Right lobe of liver (tissue), 6 donors: Measurements from ENCODE around the gene CT47A1. TPM values are rescaled to one million over a fixed set of nuclear protein-coding genes. Genes with fewer than 3 reads are reported as not detected.

Experiments used
- ATAC-seq, 4 donors: fragments of 200-7000 bp; cut with Tn5 transposase; one replicate each; pipeline ENCODE4 v1.9.1; 2020; ENCODE audit warnings: mild to moderate bottlenecking in 4 of 4, moderate library complexity in 4 of 4
- DNase-seq, 3 donors: peaks; one replicate each; pipeline ENCODE4 v3.0.0-alpha.2; 2020
- H3K27ac ChIP-seq, 3 donors: fragments of 200-600 bp; one replicate each; pipeline ENCODE4 v1.8.0; 2022
- H3K27me3 ChIP-seq, 2 donors: fragments of 200-600 bp; one replicate each; pipeline ENCODE4 v1.8.0; 2022
- H3K36me3 ChIP-seq, 4 donors: fragments of 200-600 bp; sonication (generic) in 1 of 4; one replicate each; pipeline versions ENCODE4 v1.5.1 to v1.8.0; 2017 to 2022; ENCODE audit warnings: control low read depth in 1 of 4
- H3K4me1 ChIP-seq, 4 donors: fragments of 200-600 bp; sonication (generic) in 1 of 4; one replicate each; pipeline versions ENCODE4 v1.5.1 to v1.8.0; 2017 to 2022; ENCODE audit warnings: control low read depth in 1 of 4
- H3K4me3 ChIP-seq, 3 donors: fragments of 200-600 bp; one replicate each; pipeline ENCODE4 v1.8.0; 2022
- H3K9me3 ChIP-seq, 4 donors: fragments of 200-600 bp; sonication (generic) in 1 of 4; one replicate each; pipeline versions ENCODE4 v1.5.1 to v1.8.0; 2017 to 2022; ENCODE audit warnings: control low read depth in 1 of 4
- POLR2A ChIP-seq: fragments of 450-650 bp; IDR thresholded peaks from one replicate; pipeline ENCODE4 v1.6.1; 2017; ENCODE audit warnings: antibody characterized with exemption, mild to moderate bottlenecking
- WGBS: methylation state at CpG from one replicate; pipeline ENCODE4 v1.1.6; 2018; ENCODE audit warnings: low coverage, low lambda C conversion rate; ENCODE audit not compliant: insufficient coverage; ENCODE audit errors: missing lambda C conversion rate; 5-methylcytosine and 5-hydroxymethylcytosine counted together
- intact Hi-C, 2 donors: fragments of 100-400 bp; cut with DNase I; formaldehyde crosslinking; loops; one replicate each; pipeline versions ENCODE4 v1.11.2 to v1.14.1; 2022
- total RNA-seq, 6 experiments: library from RNA; depleted of rRNA in 2 of 6; stranded (reverse); fragments of >200 nt in 2 of 6; fragmentation: NEBNext Ultra II Directional in 3 of 6; extraction: Animal tissue kit (Norgen Biotek cat#: 25700) in 3 of 6; gene quantifications; one replicate each; pipeline versions ENCODE4 v1.1.0 to v1.2.4, GENCODE V29; 2016 to 2023
- TF ChIP-seq, protein P1 (sequence below), 4 donors: fragments of 200-600 bp in 3 of 4; fragments of 450-650 bp in 1 of 4; IDR thresholded peaks; one replicate each; pipeline versions ENCODE4 v1.5.1 to v1.8.0; 2016 to 2022; ENCODE audit warnings: antibody characterized with exemption in 4 of 4, mild to moderate bottlenecking in 2 of 4
- donor health status: DM: no; HTN: yes; CAD: no.
- donor health status: DM: no; HTN: no; CAD: no.
- donor health status: DM: no; HTN: no; CAD: no.
- donor health status: DM: no; HTN: yes; CAD: no.
- donor health status: DM: no; HTN: yes; CAD: no.

CT47A1 gene
- total RNA-seq, 6 experiments from 2014 or later: not detected

DNA sequence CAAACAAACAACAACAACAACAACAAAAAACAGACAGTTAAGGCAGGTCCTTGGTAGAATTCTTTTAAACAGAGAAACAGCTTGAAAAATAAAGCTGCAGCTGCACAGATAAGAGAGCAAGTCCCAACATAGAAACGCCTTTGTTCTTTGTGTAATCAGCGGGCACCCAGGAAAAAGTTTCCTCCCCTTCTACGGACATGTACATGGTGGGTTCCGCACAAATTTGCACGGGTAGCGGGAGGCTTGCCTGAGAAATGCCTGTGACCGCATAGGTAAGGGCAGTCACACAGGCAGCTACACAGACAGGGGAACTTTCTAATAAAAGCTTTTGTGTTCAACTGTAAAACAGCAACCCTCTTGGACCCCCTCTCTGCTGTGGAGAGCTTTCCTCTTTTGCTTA lies 25.7 kb upstream of the CT47A1 start:
- TF ChIP-seq, protein P1, sequence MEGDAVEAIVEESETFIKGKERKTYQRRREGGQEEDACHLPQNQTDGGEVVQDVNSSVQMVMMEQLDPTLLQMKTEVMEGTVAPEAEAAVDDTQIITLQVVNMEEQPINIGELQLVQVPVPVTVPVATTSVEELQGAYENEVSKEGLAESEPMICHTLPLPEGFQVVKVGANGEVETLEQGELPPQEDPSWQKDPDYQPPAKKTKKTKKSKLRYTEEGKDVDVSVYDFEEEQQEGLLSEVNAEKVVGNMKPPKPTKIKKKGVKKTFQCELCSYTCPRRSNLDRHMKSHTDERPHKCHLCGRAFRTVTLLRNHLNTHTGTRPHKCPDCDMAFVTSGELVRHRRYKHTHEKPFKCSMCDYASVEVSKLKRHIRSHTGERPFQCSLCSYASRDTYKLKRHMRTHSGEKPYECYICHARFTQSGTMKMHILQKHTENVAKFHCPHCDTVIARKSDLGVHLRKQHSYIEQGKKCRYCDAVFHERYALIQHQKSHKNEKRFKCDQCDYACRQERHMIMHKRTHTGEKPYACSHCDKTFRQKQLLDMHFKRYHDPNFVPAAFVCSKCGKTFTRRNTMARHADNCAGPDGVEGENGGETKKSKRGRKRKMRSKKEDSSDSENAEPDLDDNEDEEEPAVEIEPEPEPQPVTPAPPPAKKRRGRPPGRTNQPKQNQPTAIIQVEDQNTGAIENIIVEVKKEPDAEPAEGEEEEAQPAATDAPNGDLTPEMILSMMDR (IDR thresholded peaks at IDR 0.05): no peak
- no peak for TF ChIP-seq POLR2A
- 80% methylated on average over 7 of the region's 7 CpGs for whole genome bisulfite sequencing
- intact Hi-C loops: no loop called here
- no peak for DNase-seq
- H3K9me3 ChIP-seq: no peaks in the 10 kb centered on the region
- peaks cover 0 to 7% (median 0%) of the 10 kb centered on the region in 4 donors for H3K4me1 ChIP-seq
- no peak overlapping the region for H3K27ac ChIP-seq
- no peaks in the 10 kb centered on the region for H3K27me3 ChIP-seq
- no peak overlapping the region for H3K4me3 ChIP-seq
- no peaks in the 10 kb centered on the region for H3K36me3 ChIP-seq
- no peak for ATAC-seq

DNA sequence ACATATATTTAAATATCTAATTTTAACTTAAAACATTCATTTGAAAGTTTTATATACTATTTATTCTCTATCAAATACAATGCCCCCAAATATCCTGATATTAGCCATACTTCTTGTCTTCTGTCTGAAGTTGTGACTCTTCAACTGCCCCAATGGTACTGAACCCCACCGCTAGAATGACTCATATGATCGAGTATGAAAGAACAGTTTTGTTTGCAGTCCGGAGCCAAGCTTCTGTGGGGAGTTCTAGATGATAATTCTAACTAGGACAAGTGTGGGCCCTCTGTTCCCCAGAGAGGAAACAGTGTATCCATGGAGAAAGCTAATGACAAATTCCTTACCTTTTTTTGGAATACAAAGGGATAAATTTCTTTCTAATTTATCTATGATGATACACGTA lies 24.7 kb upstream of the CT47A1 start:
- intact Hi-C loops: no loop called here
- ATAC-seq (no peak), DNase-seq (no peak)
- no peak for TF ChIP-seq POLR2A
- TF ChIP-seq, protein P1 (IDR thresholded peaks at IDR 0.05): no peak
- Histone ChIP-seq H3K27me3 (no peaks in the 10 kb centered on the region), H3K9me3 (no peaks in the 10 kb centered on the region), H3K4me1 (peaks cover 0 to 7% (median 0%) of the 10 kb centered on the region in 4 donors), H3K4me3 (no peak overlapping the region), H3K36me3 (no peaks in the 10 kb centered on the region), H3K27ac (no peak overlapping the region)
- 53% methylated on average over 4 of the region's 4 CpGs for WGBS

- 36% methylated on average over 3 of the region's 3 CpGs for WGBS
- no peak for TF ChIP-seq POLR2A
- TF ChIP-seq, protein P1 (IDR thresholded peaks at IDR 0.05): no peak
- DNase-seq (no peak), ATAC-seq (peak in 2 of 4 donors; percentile 37 to 63)
- Histone ChIP-seq H3K9me3 (no peaks in the 10 kb centered on the region), H3K27ac (no peak overlapping the region), H3K36me3 (no peaks in the 10 kb centered on the region), H3K4me1 (peaks cover 0 to 7% (median 0%) of the 10 kb centered on the region in 4 donors), H3K27me3 (no peaks in the 10 kb centered on the region), H3K4me3 (no peak overlapping the region)
- intact Hi-C loops: no loop called here
Measured at GRCh38 chrX:121009764-121010163, 24.2 kb upstream of the CT47A1 start.

DNA sequence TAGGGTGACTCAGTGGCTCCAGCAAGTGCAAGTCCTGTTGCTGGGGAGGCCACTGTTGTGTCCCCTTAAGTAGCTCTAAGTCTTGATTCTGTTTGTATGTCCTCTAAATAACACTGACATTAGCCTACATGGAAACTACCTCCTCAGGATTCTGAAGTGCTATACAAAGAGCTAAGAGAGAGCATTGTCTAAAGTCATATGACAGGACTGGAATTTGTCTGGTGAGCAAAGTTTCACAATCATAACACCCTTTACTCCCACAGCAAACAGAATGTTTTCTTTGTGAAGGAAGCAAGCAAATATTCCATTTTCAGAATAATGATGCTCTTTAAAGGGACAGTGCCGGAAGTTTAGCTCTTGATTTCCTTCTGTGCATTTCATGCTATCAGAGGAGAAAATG lies 23.4 kb upstream of the CT47A1 start:
- no peaks in the 10 kb centered on the region for H3K36me3 ChIP-seq
- ATAC-seq (peak in 3 of 4 donors; percentile 25 to 78 (median 65)), DNase-seq (no peak)
- peaks cover 0 to 7% (median 0%) of the 10 kb centered on the region in 4 donors for H3K4me1 ChIP-seq
- intact Hi-C loops: no loop called here
- H3K4me3 ChIP-seq: no peak overlapping the region
- no peak overlapping the region for H3K27ac ChIP-seq
- no peak for TF ChIP-seq POLR2A
- TF ChIP-seq, protein P1 (IDR thresholded peaks at IDR 0.05): no peak
- 36% methylated on average over 1 of the region's 1 CpG for WGBS
- no peaks in the 10 kb centered on the region for H3K27me3 ChIP-seq
- H3K9me3 ChIP-seq: no peaks in the 10 kb centered on the region

GRCh38 chrX:121000589-121000988 lies 15.0 kb upstream of the CT47A1 start:
- H3K4me3 ChIP-seq: no peak overlapping the region
- no peaks in the 10 kb centered on the region for H3K4me1 ChIP-seq
- 18% methylated on average over 4 of the region's 4 CpGs for WGBS
- DNase-seq (no peak), ATAC-seq (peak; percentile 59 to 78 (median 66))
- TF ChIP-seq POLR2A: no peak
- TF ChIP-seq, protein P1 (IDR thresholded peaks at IDR 0.05): peak; percentile 27 to 55 (median 42)
- H3K27me3 ChIP-seq: no peaks in the 10 kb centered on the region
- no peak overlapping the region for H3K27ac ChIP-seq
- no peaks in the 10 kb centered on the region for H3K9me3 ChIP-seq
- H3K36me3 ChIP-seq: no peaks in the 10 kb centered on the region
- intact Hi-C loops: no loop called here
